GM23338 (cell line): Measurements from ENCODE around the gene MTERF2. TPM values are rescaled to one million over a fixed set of nuclear protein-coding genes. Genes with fewer than 3 reads are reported as not detected.

Source experiments
- ATAC-seq: fragments of 200-7000 bp; cut with Tn5 transposase; 3 replicates; pipeline ENCODE4 v1.9.1; 2020
- DNase-seq: peaks from one replicate; pipeline ENCODE4 v3.0.0-alpha.2; 2015; ENCODE audit warnings: low spot score
- H2AFZ ChIP-seq: fragments of 200-600 bp; sonication (generic); 2 replicates; pipeline ENCODE4 v1.8.0; 2016; ENCODE audit warnings: antibody characterized with exemption, mild to moderate bottlenecking, moderate library complexity
- H3F3A ChIP-seq: fragments of 200-600 bp; sonication (generic); replicated peaks from 2 replicates; pipeline ENCODE4 v1.8.0; 2017; ENCODE audit warnings: antibody characterized with exemption, mixed run types, low read depth
- H3K27ac ChIP-seq: fragments of 200-600 bp; sonication (generic); 2 replicates; pipeline ENCODE4 v1.6.1; 2016; ENCODE audit warnings: low read depth
- H3K27me3 ChIP-seq: fragments of 200-600 bp; sonication (generic); 2 replicates; pipeline ENCODE4 v1.8.0; 2016; ENCODE audit warnings: mild to moderate bottlenecking, mixed run types, moderate library complexity; ENCODE audit not compliant: insufficient read depth
- H3K36me3 ChIP-seq: fragments of 200-600 bp; sonication (generic); 2 replicates; pipeline ENCODE4 v1.8.0; 2016; ENCODE audit warnings: mild to moderate bottlenecking; ENCODE audit not compliant: insufficient read depth
- H3K4me1 ChIP-seq: fragments of 200-600 bp; sonication (generic); 2 replicates; pipeline ENCODE4 v1.8.0; 2016; ENCODE audit warnings: mild to moderate bottlenecking, moderate library complexity; ENCODE audit not compliant: insufficient read depth
- H3K4me2 ChIP-seq: fragments of 200-600 bp; sonication (generic); 2 replicates; pipeline ENCODE4 v1.7.1; 2017; ENCODE audit warnings: mixed run types
- H3K4me3 ChIP-seq: fragments of 200-600 bp; sonication (generic); 2 replicates; pipeline ENCODE4 v1.6.1; 2016; ENCODE audit warnings: mixed run types
- H3K79me2 ChIP-seq: fragments of 200-600 bp; sonication (generic); replicated peaks from 2 replicates; pipeline ENCODE4 v1.8.0; 2017; ENCODE audit warnings: mild to moderate bottlenecking; ENCODE audit not compliant: insufficient read depth
- H3K9me2 ChIP-seq: fragments of 200-600 bp; sonication (generic); 2 replicates; pipeline ENCODE4 v1.8.0; 2017; ENCODE audit not compliant: insufficient read depth
- H4K20me1 ChIP-seq: fragments of 200-600 bp; sonication (generic); replicated peaks from 2 replicates; pipeline ENCODE4 v1.8.0; 2017; ENCODE audit warnings: mild to moderate bottlenecking; ENCODE audit not compliant: insufficient read depth
- H3K27ac Mint-ChIP-seq: 2 replicates; pipeline ENCODE4 v1.8.0; 2020; ENCODE audit warnings: inconsistent platforms, mild to moderate bottlenecking, moderate library complexity, mixed read lengths
- H3K27me3 Mint-ChIP-seq: 3 replicates; pipeline ENCODE4 v1.8.0; 2022; ENCODE audit warnings: low read depth, mild to moderate bottlenecking, moderate library complexity, mixed read lengths, inconsistent platforms; ENCODE audit not compliant: insufficient read depth, poor library complexity
- H3K36me3 Mint-ChIP-seq: 3 replicates; pipeline ENCODE4 v1.8.0; 2021; ENCODE audit warnings: low read depth, mild to moderate bottlenecking, inconsistent platforms, moderate library complexity, mixed read lengths
- H3K4me1 Mint-ChIP-seq: 3 replicates; pipeline ENCODE4 v1.8.0; 2020; ENCODE audit warnings: mild to moderate bottlenecking, inconsistent platforms, mixed read lengths
- H3K4me3 Mint-ChIP-seq: 3 replicates; pipeline ENCODE4 v1.8.0; 2021; ENCODE audit warnings: moderate library complexity, mild to moderate bottlenecking, inconsistent platforms, mixed read lengths
- H3K9me3 Mint-ChIP-seq: 3 replicates; pipeline ENCODE4 v1.8.0; 2020; ENCODE audit warnings: moderate library complexity, mild to moderate bottlenecking, inconsistent platforms, mixed read lengths
- CREB1 ChIP-seq: fragments of 250-450 bp; sonication (Bioruptor Pico); IDR thresholded peaks from 2 replicates; pipeline ENCODE4 v1.5.0; 2020; ENCODE audit warnings: low read depth, mild to moderate bottlenecking, moderate library complexity
- EZH2 ChIP-seq: fragments of 200-600 bp; sonication (generic); IDR thresholded peaks from one replicate; pipeline ENCODE4 v1.8.0; 2017; ENCODE audit warnings: antibody characterized with exemption, mild to moderate bottlenecking, low read depth; ENCODE audit not compliant: unreplicated experiment
- EZH2phosphoT487 ChIP-seq: fragments of 200-600 bp; sonication (generic); IDR thresholded peaks from one replicate; pipeline ENCODE4 v1.8.1; 2018; ENCODE audit warnings: antibody characterized with exemption; ENCODE audit not compliant: unreplicated experiment
- JUNB ChIP-seq: IDR thresholded peaks from one replicate; pipeline ENCODE4 v1.6.1; 2016; ENCODE audit warnings: antibody characterized with exemption; ENCODE audit not compliant: unreplicated experiment
- NANOG ChIP-seq: IDR thresholded peaks from 2 replicates; pipeline ENCODE4 v1.6.1; 2016; ENCODE audit warnings: antibody characterized with exemption, borderline replicate concordance
- POLR2AphosphoS5 ChIP-seq: IDR thresholded peaks from 2 replicates; pipeline ENCODE4 v1.6.1; 2016; ENCODE audit warnings: antibody characterized with exemption, low read depth
- STAT1 ChIP-seq: IDR thresholded peaks from one replicate; pipeline ENCODE4 v1.6.1; 2016; ENCODE audit warnings: antibody characterized with exemption; ENCODE audit not compliant: unreplicated experiment
- ZNF114 ChIP-seq: fragments of 250-450 bp; sonication (Bioruptor Pico); IDR thresholded peaks from 2 replicates; pipeline ENCODE4 v1.5.0; 2020; ENCODE audit warnings: mild to moderate bottlenecking, moderate library complexity
- ZNF331 ChIP-seq: fragments of 250-450 bp; sonication (Bioruptor Pico); IDR thresholded peaks from 2 replicates; pipeline ENCODE4 v1.5.0; 2020; ENCODE audit warnings: low read depth, mild to moderate bottlenecking, moderate library complexity
- polyA plus RNA-seq: library from polyadenylated mRNA; unstranded; fragments of >200 nt; fragmentation: Nextera tagmentation; extraction: Ambion mirVana; gene quantifications from 2 replicates; pipeline ENCODE4 v1.2.1, GENCODE V29; 2016
- total RNA-seq: library from RNA; depleted of rRNA; stranded (reverse); fragments of >200 nt; shearing (Covaris generic); gene quantifications from 2 replicates; pipeline ENCODE4 v1.2.3, GENCODE V29; 2014
- TF ChIP-seq, protein P1 (sequence below): IDR thresholded peaks from one replicate; pipeline ENCODE4 v1.6.1; 2018; ENCODE audit warnings: antibody characterized with exemption; ENCODE audit not compliant: unreplicated experiment
- TF ChIP-seq, protein P2 (sequence below): IDR thresholded peaks from 2 replicates; pipeline ENCODE4 v1.6.1; 2016; ENCODE audit warnings: antibody characterized with exemption
- TF ChIP-seq, protein P3 (sequence below), 2 experiments: fragments of 200-600 bp in 1 of 2; sonication (generic) in 1 of 2; conservative IDR thresholded peaks; 2 replicates each; pipeline versions ENCODE4 v1.5.1 to v1.6.1; 2016 to 2017; ENCODE audit warnings: antibody characterized with exemption in 2 of 2, low read depth in 2 of 2, mild to moderate bottlenecking in 2 of 2, moderate library complexity in 1 of 2
- TF ChIP-seq, protein P4 (sequence below): fragments of 250-450 bp; sonication (Bioruptor Pico); IDR thresholded peaks from 2 replicates; pipeline ENCODE4 v1.5.0; 2020; ENCODE audit warnings: mild to moderate bottlenecking, moderate library complexity

Gene MTERF2
- total and polyA plus RNA-seq, 2 experiments from 2014 or later, result 9.2 to 11.0 TPM

DNA sequence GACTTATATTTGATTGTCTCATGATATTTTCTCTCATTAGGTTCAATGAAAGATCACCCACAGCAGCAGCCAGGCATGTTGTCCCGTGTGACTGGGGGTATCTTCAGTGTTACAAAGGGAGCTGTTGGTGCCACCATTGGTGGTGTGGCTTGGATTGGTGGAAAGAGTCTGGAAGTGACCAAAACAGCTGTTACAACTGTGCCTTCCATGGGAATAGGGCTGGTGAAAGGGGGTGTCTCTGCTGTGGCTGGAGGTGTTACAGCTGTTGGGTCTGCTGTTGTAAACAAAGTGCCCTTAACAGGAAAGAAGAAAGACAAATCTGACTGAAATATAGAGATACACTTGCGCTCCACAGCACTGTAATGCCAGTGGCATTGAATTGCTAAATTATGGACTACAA lies 15.9 kb downstream of the MTERF2 start:
- no peaks in the 10 kb centered on the region for H3K27me3 ChIP-seq
- no peaks in the 10 kb centered on the region for H3K9me3 Mint-ChIP-seq
- H3K27ac ChIP-seq, result no peak overlapping the region
- no peak overlapping the region for H3K4me2 ChIP-seq
- DNase-seq (no peak), ATAC-seq (no peak)
- H3K27me3 Mint-ChIP-seq, result no peaks in the 10 kb centered on the region
- no peaks in the 10 kb centered on the region for H3K4me1 ChIP-seq
- H3K27ac Mint-ChIP-seq, result no peak overlapping the region
- H3K79me2 ChIP-seq, result no peaks in the 10 kb centered on the region
- no peak overlapping the region for H3K4me3 ChIP-seq
- 0 out of 2 replicates have a peak, but pooled peaks cover 3% of the 10 kb centered on the region for H3K9me2 ChIP-seq
- H3K36me3 ChIP-seq, result no peaks in the 10 kb centered on the region
- TF ChIP-seq, protein P1, sequence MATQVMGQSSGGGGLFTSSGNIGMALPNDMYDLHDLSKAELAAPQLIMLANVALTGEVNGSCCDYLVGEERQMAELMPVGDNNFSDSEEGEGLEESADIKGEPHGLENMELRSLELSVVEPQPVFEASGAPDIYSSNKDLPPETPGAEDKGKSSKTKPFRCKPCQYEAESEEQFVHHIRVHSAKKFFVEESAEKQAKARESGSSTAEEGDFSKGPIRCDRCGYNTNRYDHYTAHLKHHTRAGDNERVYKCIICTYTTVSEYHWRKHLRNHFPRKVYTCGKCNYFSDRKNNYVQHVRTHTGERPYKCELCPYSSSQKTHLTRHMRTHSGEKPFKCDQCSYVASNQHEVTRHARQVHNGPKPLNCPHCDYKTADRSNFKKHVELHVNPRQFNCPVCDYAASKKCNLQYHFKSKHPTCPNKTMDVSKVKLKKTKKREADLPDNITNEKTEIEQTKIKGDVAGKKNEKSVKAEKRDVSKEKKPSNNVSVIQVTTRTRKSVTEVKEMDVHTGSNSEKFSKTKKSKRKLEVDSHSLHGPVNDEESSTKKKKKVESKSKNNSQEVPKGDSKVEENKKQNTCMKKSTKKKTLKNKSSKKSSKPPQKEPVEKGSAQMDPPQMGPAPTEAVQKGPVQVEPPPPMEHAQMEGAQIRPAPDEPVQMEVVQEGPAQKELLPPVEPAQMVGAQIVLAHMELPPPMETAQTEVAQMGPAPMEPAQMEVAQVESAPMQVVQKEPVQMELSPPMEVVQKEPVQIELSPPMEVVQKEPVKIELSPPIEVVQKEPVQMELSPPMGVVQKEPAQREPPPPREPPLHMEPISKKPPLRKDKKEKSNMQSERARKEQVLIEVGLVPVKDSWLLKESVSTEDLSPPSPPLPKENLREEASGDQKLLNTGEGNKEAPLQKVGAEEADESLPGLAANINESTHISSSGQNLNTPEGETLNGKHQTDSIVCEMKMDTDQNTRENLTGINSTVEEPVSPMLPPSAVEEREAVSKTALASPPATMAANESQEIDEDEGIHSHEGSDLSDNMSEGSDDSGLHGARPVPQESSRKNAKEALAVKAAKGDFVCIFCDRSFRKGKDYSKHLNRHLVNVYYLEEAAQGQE, result no peak
- TF ChIP-seq CREB1 (CRISPR knock-in tag), result no peak
- no peak for TF ChIP-seq EZH2phosphoT487
- TF ChIP-seq, protein P2, sequence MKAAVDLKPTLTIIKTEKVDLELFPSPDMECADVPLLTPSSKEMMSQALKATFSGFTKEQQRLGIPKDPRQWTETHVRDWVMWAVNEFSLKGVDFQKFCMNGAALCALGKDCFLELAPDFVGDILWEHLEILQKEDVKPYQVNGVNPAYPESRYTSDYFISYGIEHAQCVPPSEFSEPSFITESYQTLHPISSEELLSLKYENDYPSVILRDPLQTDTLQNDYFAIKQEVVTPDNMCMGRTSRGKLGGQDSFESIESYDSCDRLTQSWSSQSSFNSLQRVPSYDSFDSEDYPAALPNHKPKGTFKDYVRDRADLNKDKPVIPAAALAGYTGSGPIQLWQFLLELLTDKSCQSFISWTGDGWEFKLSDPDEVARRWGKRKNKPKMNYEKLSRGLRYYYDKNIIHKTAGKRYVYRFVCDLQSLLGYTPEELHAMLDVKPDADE, result no peak
- TF ChIP-seq, protein P3, sequence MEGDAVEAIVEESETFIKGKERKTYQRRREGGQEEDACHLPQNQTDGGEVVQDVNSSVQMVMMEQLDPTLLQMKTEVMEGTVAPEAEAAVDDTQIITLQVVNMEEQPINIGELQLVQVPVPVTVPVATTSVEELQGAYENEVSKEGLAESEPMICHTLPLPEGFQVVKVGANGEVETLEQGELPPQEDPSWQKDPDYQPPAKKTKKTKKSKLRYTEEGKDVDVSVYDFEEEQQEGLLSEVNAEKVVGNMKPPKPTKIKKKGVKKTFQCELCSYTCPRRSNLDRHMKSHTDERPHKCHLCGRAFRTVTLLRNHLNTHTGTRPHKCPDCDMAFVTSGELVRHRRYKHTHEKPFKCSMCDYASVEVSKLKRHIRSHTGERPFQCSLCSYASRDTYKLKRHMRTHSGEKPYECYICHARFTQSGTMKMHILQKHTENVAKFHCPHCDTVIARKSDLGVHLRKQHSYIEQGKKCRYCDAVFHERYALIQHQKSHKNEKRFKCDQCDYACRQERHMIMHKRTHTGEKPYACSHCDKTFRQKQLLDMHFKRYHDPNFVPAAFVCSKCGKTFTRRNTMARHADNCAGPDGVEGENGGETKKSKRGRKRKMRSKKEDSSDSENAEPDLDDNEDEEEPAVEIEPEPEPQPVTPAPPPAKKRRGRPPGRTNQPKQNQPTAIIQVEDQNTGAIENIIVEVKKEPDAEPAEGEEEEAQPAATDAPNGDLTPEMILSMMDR (conservative IDR thresholded peaks at IDR 0.05; ENCODE audit: low read depth in 2 of 2), result no peak
- no peak for TF ChIP-seq JUNB
- TF ChIP-seq NANOG, result no peak
- no peak for TF ChIP-seq EZH2
- no peak for TF ChIP-seq POLR2AphosphoS5
- TF ChIP-seq ZNF331 (CRISPR knock-in tag), result no peak
- TF ChIP-seq STAT1, result no peak
- no peak for TF ChIP-seq ZNF114 (CRISPR knock-in tag)
- TF ChIP-seq, protein P4, sequence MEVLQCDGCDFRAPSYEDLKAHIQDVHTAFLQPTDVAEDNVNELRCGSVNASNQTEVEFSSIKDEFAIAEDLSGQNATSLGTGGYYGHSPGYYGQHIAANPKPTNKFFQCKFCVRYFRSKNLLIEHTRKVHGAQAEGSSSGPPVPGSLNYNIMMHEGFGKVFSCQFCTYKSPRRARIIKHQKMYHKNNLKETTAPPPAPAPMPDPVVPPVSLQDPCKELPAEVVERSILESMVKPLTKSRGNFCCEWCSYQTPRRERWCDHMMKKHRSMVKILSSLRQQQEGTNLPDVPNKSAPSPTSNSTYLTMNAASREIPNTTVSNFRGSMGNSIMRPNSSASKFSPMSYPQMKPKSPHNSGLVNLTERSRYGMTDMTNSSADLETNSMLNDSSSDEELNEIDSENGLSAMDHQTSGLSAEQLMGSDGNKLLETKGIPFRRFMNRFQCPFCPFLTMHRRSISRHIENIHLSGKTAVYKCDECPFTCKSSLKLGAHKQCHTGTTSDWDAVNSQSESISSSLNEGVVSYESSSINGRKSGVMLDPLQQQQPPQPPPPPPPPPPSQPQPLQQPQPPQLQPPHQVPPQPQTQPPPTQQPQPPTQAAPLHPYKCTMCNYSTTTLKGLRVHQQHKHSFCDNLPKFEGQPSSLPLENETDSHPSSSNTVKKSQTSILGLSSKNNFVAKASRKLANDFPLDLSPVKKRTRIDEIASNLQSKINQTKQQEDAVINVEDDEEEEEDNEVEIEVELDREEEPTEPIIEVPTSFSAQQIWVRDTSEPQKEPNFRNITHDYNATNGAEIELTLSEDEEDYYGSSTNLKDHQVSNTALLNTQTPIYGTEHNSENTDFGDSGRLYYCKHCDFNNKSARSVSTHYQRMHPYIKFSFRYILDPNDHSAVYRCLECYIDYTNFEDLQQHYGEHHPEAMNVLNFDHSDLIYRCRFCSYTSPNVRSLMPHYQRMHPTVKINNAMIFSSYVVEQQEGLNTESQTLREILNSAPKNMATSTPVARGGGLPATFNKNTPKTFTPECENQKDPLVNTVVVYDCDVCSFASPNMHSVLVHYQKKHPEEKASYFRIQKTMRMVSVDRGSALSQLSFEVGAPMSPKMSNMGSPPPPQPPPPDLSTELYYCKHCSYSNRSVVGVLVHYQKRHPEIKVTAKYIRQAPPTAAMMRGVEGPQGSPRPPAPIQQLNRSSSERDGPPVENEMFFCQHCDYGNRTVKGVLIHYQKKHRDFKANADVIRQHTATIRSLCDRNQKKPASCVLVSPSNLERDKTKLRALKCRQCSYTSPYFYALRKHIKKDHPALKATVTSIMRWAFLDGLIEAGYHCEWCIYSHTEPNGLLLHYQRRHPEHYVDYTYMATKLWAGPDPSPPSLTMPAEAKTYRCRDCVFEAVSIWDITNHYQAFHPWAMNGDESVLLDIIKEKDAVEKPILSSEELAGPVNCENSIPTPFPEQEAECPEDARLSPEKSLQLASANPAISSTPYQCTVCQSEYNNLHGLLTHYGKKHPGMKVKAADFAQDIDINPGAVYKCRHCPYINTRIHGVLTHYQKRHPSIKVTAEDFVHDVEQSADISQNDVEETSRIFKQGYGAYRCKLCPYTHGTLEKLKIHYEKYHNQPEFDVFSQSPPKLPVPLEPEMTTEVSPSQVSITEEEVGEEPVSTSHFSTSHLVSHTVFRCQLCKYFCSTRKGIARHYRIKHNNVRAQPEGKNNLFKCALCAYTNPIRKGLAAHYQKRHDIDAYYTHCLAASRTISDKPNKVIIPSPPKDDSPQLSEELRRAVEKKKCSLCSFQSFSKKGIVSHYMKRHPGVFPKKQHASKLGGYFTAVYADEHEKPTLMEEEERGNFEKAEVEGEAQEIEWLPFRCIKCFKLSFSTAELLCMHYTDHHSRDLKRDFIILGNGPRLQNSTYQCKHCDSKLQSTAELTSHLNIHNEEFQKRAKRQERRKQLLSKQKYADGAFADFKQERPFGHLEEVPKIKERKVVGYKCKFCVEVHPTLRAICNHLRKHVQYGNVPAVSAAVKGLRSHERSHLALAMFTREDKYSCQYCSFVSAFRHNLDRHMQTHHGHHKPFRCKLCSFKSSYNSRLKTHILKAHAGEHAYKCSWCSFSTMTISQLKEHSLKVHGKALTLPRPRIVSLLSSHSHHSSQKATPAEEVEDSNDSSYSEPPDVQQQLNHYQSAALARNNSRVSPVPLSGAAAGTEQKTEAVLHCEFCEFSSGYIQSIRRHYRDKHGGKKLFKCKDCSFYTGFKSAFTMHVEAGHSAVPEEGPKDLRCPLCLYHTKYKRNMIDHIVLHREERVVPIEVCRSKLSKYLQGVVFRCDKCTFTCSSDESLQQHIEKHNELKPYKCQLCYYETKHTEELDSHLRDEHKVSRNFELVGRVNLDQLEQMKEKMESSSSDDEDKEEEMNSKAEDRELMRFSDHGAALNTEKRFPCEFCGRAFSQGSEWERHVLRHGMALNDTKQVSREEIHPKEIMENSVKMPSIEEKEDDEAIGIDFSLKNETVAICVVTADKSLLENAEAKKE (CRISPR knock-in tag), result no peak
- no peak overlapping the region for H3K4me3 Mint-ChIP-seq
- H4K20me1 ChIP-seq, result peaks cover 4% of the 10 kb centered on the region; the same call in 1 of the 2 replicates
- peaks cover 10% of the 10 kb centered on the region for H3K36me3 Mint-ChIP-seq
- no peaks in the 10 kb centered on the region for H3F3A ChIP-seq
- no peaks in the 10 kb centered on the region for H3K4me1 Mint-ChIP-seq
- H2AFZ ChIP-seq, result no peak overlapping the region
